Gastrocnemius medialis (tissue), 4 donors: ENCODE measurements around the gene VIPR2. TPM values are rescaled to one million over a fixed set of nuclear protein-coding genes. Genes with fewer than 3 reads are reported as not detected.

Source experiments
- ATAC-seq, 2 donors: fragments of 150-250 bp; one replicate each; pipeline ENCODE4 v1.9.1; 2016
- DNase-seq, 2 donors: peaks; one replicate each; pipeline ENCODE4 v3.0.0-alpha.2; 2019
- H3K27ac ChIP-seq, 4 donors: fragments of 200-600 bp; sonication (generic); 1 replicate in 1 of 4; 2 replicates in 3 of 4; pipeline ENCODE4 v1.5.1; 2016 to 2018; ENCODE audit warnings: mild to moderate bottlenecking in 2 of 4, moderate library complexity in 1 of 4
- H3K27me3 ChIP-seq, 3 donors: fragments of 200-600 bp; sonication (generic) in 2 of 3; 1 replicate in 1 of 3; 2 replicates in 2 of 3; pipeline versions ENCODE4 v1.5.1 to v1.6.0; 2016 to 2019; ENCODE audit warnings: mild to moderate bottlenecking in 1 of 3, moderate library complexity in 1 of 3
- H3K36me3 ChIP-seq, 2 donors: fragments of 200-600 bp; sonication (generic) in 1 of 2; one replicate each; pipeline ENCODE4 v1.5.1; 2017 to 2018
- H3K4me1 ChIP-seq, 2 donors: fragments of 200-600 bp; sonication (generic) in 1 of 2; one replicate each; pipeline ENCODE4 v1.5.1; 2016 to 2017; ENCODE audit warnings: mild to moderate bottlenecking in 2 of 2
- H3K4me3 ChIP-seq, 4 donors: fragments of 200-600 bp; sonication (generic) in 3 of 4; 1 replicate in 1 of 4; 2 replicates in 3 of 4; pipeline ENCODE4 v1.5.1; 2016 to 2019; ENCODE audit warnings: mild to moderate bottlenecking in 2 of 4
- H3K9me3 ChIP-seq, 3 donors: fragments of 200-600 bp; sonication (generic) in 2 of 3; 1 replicate in 1 of 3; 2 replicates in 2 of 3; pipeline ENCODE4 v1.5.1; 2016 to 2019
- POLR2A ChIP-seq, 2 donors: fragments of 450-650 bp; IDR thresholded peaks; one replicate each; pipeline ENCODE4 v1.6.1; 2017; ENCODE audit warnings: antibody characterized with exemption in 2 of 2, mild to moderate bottlenecking in 2 of 2, moderate library complexity in 2 of 2
- in situ Hi-C, 4 donors: fragments of 200-750 bp; cut with MboI; loops; one replicate each; pipeline versions ENCODE4 v1.15.0 to v1.8.0; 2017; ENCODE audit warnings: low sequenced_read_pairs in 4 of 4
- intact Hi-C: fragments of 100-400 bp; cut with DNase I; formaldehyde crosslinking; loops from one replicate; pipeline ENCODE4 v1.15.1; 2023; ENCODE audit warnings: low total_unique reads
- total RNA-seq, 4 donors: library from RNA; depleted of rRNA; stranded (reverse); fragments of >200 nt; gene quantifications; one replicate each; pipeline versions ENCODE4 v1.1.0 to v1.2.3, GENCODE V29; 2016
- TF ChIP-seq, protein P1 (sequence below), 5 experiments: fragments of 450-650 bp in 3 of 5; fragments of 200-600 bp in 2 of 5; sonication (generic) in 2 of 5; IDR thresholded peaks in 4 of 5; conservative IDR thresholded peaks in 1 of 5; 1 replicate in 4 of 5; 2 replicates in 1 of 5; pipeline ENCODE4 v1.5.1; 2016 to 2019; ENCODE audit warnings: antibody characterized with exemption in 5 of 5, mild to moderate bottlenecking in 3 of 5, moderate library complexity in 3 of 5

The VIPR2 gene
- total RNA-seq, 4 donors from 2014 or later, result 0.39 to 2.2 (median 0.80) TPM

DNA sequence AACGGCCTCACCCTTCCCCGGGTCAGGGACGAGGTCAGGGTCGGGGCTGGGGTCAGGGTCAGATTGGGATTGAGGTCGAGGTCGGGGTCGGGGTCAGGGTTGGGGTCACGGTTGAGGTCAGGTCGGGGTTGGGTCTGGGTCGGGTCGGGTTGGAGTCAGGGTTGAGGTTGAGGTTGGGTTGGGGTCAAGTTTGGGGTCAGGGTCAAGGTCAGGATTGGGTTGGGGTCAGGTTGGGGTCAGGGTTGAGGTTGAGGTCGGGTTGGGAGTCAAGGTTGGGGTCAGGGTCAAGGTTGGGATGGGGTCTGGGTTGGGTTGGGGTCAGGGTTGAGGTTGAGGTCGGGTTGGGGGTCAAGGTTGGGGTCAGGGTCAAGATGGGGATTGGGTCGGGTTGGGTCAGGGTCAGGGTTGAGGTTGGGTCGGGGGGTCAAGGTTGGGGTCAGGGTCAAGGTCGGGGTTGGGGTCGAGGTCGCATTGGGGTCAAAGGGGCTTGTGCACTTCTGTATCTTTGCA is 131.4 kb downstream of the VIPR2 start:
- intact Hi-C loops, result no loop called here

DNA sequence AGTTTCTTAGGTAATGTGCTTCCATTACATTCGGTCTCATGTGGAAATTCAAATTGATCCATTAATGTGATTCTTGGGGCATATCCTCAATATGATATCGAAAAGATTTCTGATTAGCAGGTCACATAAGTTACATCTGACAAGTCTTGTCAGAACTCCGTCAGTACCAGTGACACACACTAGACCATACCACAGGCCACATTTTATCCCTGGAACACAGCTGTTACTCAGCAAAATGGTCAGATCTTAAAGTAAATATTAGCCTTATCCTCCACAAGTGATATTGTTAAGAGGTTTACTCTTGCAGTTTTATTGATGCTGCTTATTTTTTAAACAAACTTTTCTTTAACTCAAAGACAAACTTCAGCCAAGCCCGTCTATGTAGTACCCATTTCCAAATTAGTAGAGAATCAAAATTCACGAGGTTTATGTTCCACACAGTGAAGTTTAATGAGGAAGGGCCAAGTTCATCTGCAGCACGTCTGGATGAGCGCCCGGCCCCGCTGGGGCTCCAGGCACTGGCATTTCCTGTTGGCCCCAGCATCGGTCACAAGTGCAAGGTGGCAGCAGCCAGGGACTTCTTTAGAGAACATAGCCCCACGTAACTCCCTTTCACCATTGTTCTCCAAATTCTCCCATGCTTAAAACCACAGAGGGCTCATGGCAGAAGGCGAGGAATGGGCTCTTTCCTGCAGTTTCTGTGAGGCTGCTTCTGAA is 132.2 kb downstream of the VIPR2 start:
- Histone ChIP-seq H3K4me3 (no peak overlapping the region), H3K9me3 (no peaks in the 10 kb centered on the region), H3K27ac (peak overlapping the region; percentile 38 to 81 (median 71)), H3K4me1 (peaks cover 21 to 26% of the 10 kb centered on the region in 2 donors), H3K36me3 (no peaks in the 10 kb centered on the region), H3K27me3 (no peaks in the 10 kb centered on the region)
- no peak for TF ChIP-seq POLR2A (IDR thresholded peaks at IDR 0.05)
- TF ChIP-seq, protein P1, sequence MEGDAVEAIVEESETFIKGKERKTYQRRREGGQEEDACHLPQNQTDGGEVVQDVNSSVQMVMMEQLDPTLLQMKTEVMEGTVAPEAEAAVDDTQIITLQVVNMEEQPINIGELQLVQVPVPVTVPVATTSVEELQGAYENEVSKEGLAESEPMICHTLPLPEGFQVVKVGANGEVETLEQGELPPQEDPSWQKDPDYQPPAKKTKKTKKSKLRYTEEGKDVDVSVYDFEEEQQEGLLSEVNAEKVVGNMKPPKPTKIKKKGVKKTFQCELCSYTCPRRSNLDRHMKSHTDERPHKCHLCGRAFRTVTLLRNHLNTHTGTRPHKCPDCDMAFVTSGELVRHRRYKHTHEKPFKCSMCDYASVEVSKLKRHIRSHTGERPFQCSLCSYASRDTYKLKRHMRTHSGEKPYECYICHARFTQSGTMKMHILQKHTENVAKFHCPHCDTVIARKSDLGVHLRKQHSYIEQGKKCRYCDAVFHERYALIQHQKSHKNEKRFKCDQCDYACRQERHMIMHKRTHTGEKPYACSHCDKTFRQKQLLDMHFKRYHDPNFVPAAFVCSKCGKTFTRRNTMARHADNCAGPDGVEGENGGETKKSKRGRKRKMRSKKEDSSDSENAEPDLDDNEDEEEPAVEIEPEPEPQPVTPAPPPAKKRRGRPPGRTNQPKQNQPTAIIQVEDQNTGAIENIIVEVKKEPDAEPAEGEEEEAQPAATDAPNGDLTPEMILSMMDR (IDR thresholded peaks at IDR 0.05 in 4 of 5, conservative IDR thresholded peaks at IDR 0.05 in 1 of 5), result no peak
- peak; percentile 41 to 62 for DNase-seq
- in situ Hi-C loops, result no loop called here
- intact Hi-C loops, result no loop called here
- ATAC-seq, result peak; percentile 52 to 53

More for the DNA sequence above, 131.4 kb downstream of the VIPR2 start:
- no peak for DNase-seq
- no peaks in the 10 kb centered on the region for H3K9me3 ChIP-seq
- H3K4me1 ChIP-seq, result peaks cover 21 to 26% of the 10 kb centered on the region in 2 donors
- ATAC-seq, result no peak
- H3K27me3 ChIP-seq, result no peaks in the 10 kb centered on the region
- TF ChIP-seq POLR2A (IDR thresholded peaks at IDR 0.05), result no peak
- TF ChIP-seq, protein P1 (IDR thresholded peaks at IDR 0.05 in 4 of 5, conservative IDR thresholded peaks at IDR 0.05 in 1 of 5), result no peak
- in situ Hi-C loops, result no loop called here
- peak overlapping the region; percentile 38 to 81 (median 71) for H3K27ac ChIP-seq
- no peaks in the 10 kb centered on the region for H3K36me3 ChIP-seq
- H3K4me3 ChIP-seq, result no peak overlapping the region

DNA sequence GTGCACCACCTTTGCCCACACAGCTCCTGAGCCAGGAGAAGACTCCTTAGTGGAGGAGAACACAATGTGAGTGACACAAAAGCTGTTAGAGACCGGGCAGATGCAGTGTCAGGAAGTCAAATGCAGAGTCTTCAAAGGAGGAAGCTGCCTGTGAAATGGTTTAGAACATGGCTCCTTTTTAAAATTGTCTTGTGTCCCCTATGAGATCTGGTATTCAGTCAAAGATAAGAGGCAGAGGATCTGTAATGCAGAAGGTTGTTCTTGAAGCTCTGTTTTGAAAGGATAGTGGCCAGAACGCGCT is 133.0 kb downstream of the VIPR2 start:
- Histone ChIP-seq H3K4me1 (peaks cover 26 to 28% of the 10 kb centered on the region in 2 donors), H3K36me3 (no peaks in the 10 kb centered on the region), H3K27ac (no peak overlapping the region), H3K4me3 (no peak overlapping the region), H3K27me3 (no peaks in the 10 kb centered on the region), H3K9me3 (no peaks in the 10 kb centered on the region)
- in situ Hi-C loops (no loop called here), intact Hi-C loops (no loop called here)
- ATAC-seq, result no peak
- TF ChIP-seq, protein P1 (IDR thresholded peaks at IDR 0.05 in 4 of 5, conservative IDR thresholded peaks at IDR 0.05 in 1 of 5), result no peak
- TF ChIP-seq POLR2A (IDR thresholded peaks at IDR 0.05), result no peak
- DNase-seq, result no peak

DNA sequence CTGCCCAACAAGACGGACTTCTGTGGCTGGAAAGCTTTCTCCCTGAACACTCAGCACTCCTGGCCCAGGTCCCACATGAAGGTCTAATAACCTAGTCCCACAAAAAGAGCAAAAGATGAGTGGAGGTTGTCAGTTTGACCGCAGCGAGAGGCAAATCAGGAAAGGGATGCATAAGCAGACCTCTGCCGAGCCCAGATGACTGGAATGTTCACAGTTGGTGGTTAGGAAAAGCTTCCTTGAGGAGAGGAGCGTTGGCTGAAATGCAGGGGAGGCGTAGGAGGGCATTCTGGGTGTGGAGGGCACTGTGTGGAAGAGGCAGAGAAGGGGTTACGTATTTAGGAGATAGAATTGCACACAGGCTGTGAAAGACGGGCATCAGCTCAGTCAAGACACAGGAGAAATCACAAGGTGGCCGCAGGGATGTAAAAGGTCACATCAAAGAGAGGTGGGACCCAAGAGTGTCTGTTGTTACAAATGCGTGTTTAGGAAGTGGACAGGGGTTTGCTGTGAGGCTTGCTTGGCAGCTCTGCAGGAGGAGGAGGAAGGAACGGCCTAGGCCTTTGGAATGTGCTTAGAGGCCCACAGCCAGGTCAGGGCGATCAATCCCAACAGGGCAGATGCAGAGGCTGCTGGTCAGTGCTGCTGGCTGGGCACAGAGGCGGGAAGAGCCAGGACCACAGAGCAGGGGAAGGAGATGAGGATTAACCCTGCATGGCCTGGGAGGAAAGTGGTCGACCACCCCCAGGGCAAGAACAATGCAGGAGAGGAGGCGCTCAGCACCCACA is 133.5 kb downstream of the VIPR2 start:
- H3K4me3 ChIP-seq, result no peak overlapping the region
- no peaks in the 10 kb centered on the region for H3K27me3 ChIP-seq
- in situ Hi-C loops (no loop called here), intact Hi-C loops (no loop called here)
- peaks cover 26 to 28% of the 10 kb centered on the region in 2 donors for H3K4me1 ChIP-seq
- H3K36me3 ChIP-seq, result no peaks in the 10 kb centered on the region
- no peak overlapping the region for H3K27ac ChIP-seq
- no peak for DNase-seq
- no peak for ATAC-seq
- no peaks in the 10 kb centered on the region for H3K9me3 ChIP-seq
- no peak for TF ChIP-seq POLR2A (IDR thresholded peaks at IDR 0.05)
- TF ChIP-seq, protein P1 (IDR thresholded peaks at IDR 0.05 in 4 of 5, conservative IDR thresholded peaks at IDR 0.05 in 1 of 5), result no peak
